Thyroid gland (tissue), 4 donors: ENCODE data around the gene ABCC3.

Experiments used
- CTCF ChIP-seq, 6 experiments: fragments of 200-600 bp in 3 of 6; fragments of 450-650 bp in 3 of 6; sonication (generic) in 3 of 6; IDR thresholded peaks; one replicate each; pipeline ENCODE4 v1.5.1; 2016 to 2019; ENCODE audit warnings: antibody characterized with exemption in 6 of 6, mild to moderate bottlenecking in 2 of 6, inconsistent platforms in 1 of 6, moderate library complexity in 1 of 6
- POLR2A ChIP-seq, 2 donors: fragments of 450-650 bp; IDR thresholded peaks; one replicate each; pipeline ENCODE4 v1.6.1; 2017; ENCODE audit warnings: antibody characterized with exemption in 2 of 2, mild to moderate bottlenecking in 2 of 2, moderate library complexity in 1 of 2

DNA sequence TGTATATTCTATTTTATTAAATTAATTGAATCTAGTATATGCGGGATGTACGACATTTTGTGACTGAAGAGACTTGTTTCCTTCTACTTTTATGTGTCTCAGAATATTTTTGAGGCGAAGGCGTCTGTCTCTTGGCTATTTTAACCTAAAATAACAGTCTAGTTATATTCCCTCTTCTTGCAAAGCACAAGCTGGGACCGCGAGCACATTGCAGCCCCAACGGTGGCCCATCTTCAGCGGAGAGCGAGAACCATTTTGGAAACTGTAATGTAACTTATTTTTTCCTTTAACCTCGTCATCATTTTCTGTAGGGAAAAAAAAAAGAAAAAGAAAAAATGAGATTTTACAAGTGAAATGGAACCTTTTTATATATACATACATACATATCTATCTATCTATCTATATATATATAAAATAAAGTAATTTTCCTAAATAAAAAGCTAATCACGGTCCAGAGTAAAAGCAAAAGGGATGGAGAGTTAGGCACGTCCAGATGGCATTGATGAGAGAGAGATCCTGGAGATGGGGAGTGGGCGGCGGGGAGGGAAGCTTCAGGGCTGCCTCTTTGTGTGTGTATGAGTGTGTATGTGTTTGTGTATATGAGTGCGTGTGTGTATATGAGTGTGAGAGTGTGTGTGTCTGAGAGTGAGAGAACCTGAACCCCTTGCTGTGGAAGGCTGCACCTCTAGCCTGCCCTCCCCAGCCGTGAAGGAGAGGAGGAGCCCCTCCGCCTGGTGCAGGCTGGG is 7.5 kb upstream of the ABCC3 start:
- no peak for TF ChIP-seq POLR2A (IDR thresholded peaks at IDR 0.05)
- no peak for TF ChIP-seq CTCF (IDR thresholded peaks at IDR 0.05)
